HEK293 (cell line): Measurements from ENCODE around the gene LRRFIP1.

ENCODE experiments used
- CTCF ChIA-PET: fragments of 350-600 bp; formaldehyde crosslinking; extraction: SDS; loops from one replicate; lab custom pipeline; 2021; ENCODE audit warnings: antibody characterized with exemption; lab: Yijun Ruan, JAX
- POLR2A ChIA-PET: fragments of 300-600 bp; formaldehyde crosslinking; extraction: SDS; loops from one replicate; lab custom pipeline; 2020; ENCODE audit warnings: antibody characterized with exemption, inconsistent platforms; lab: Yijun Ruan, JAX
- H3K27ac ChIP-seq: fragments of 200-500 bp; sonication (Bioruptor generic); 2 replicates; pipeline ENCODE4 v1.5.1; 2014; ENCODE audit warnings: low read depth, low read length, control low read depth, inconsistent platforms; ENCODE audit errors: extremely low read depth
- H3K36me3 ChIP-seq, 2 experiments: fragments of 200-500 bp in 1 of 2; sonication (Bioruptor generic) in 1 of 2; 1 replicate in 1 of 2; 2 replicates in 1 of 2; pipeline ENCODE4 v1.5.1; 2014 to 2017; ENCODE audit warnings: inconsistent platforms in 2 of 2, low read length in 2 of 2; ENCODE audit not compliant: control insufficient read depth in 2 of 2, insufficient read depth in 1 of 2
- H3K4me1 ChIP-seq: fragments of 200-500 bp; sonication (Bioruptor generic); 2 replicates; pipeline ENCODE4 v1.5.1; 2014; ENCODE audit warnings: mild to moderate bottlenecking, low read length, inconsistent platforms; ENCODE audit not compliant: control insufficient read depth, insufficient read depth
- H3K4me3 ChIP-seq: 2 replicates; pipeline ENCODE4 v1.5.1; 2011; ENCODE audit warnings: low read depth, mild to moderate bottlenecking, control low read depth, low read length, moderate library complexity
- H3K9me3 ChIP-seq: fragments of 200-500 bp; sonication (Bioruptor generic); 2 replicates; pipeline ENCODE4 v1.5.1; 2014; ENCODE audit warnings: low read depth, low read length, inconsistent platforms; ENCODE audit not compliant: control insufficient read depth, insufficient read depth
- BCL11A ChIP-seq: fragments of 450-650 bp; formaldehyde crosslinking; IDR thresholded peaks from 2 replicates; pipeline ENCODE4 v1.5.1; 2016; ENCODE audit warnings: low read depth, missing biosample characterization, missing genetic modification characterization
- BCL11B ChIP-seq: fragments of 450-650 bp; formaldehyde crosslinking; IDR thresholded peaks from 2 replicates; pipeline ENCODE4 v1.5.1; 2016; ENCODE audit warnings: low read depth, missing biosample characterization, missing genetic modification characterization
- HOXA7 ChIP-seq: sonication (generic); formaldehyde crosslinking; IDR thresholded peaks from 2 replicates; pipeline ENCODE4 v1.8.1; 2022; ENCODE audit warnings: missing genetic modification reagents, borderline replicate concordance
- KLF10 ChIP-seq: fragments of 450-650 bp; IDR thresholded peaks from 2 replicates; pipeline ENCODE4 v1.5.1; 2018; ENCODE audit warnings: missing biosample characterization, mild to moderate bottlenecking, missing genetic modification characterization
- KLF7 ChIP-seq: fragments of 450-650 bp; formaldehyde crosslinking; IDR thresholded peaks from 2 replicates; pipeline ENCODE4 v1.5.1; 2016; ENCODE audit warnings: missing biosample characterization, missing genetic modification characterization, borderline replicate concordance
- KLF8 ChIP-seq: fragments of 450-650 bp; formaldehyde crosslinking; IDR thresholded peaks from 2 replicates; pipeline ENCODE4 v1.5.1; 2016; ENCODE audit warnings: missing biosample characterization, missing genetic modification characterization
- SALL2 ChIP-seq: fragments of 450-650 bp; formaldehyde crosslinking; IDR thresholded peaks from 2 replicates; pipeline ENCODE4 v1.5.0; 2017; ENCODE audit warnings: missing biosample characterization, mild to moderate bottlenecking, missing genetic modification characterization, borderline replicate concordance
- SP2 ChIP-seq: fragments of 450-650 bp; formaldehyde crosslinking; IDR thresholded peaks from 2 replicates; pipeline ENCODE4 v1.5.1; 2016; ENCODE audit warnings: missing biosample characterization, missing genetic modification characterization
- TRIM28 ChIP-seq: IDR thresholded peaks from 2 replicates; pipeline ENCODE4 v1.6.1; 2011; ENCODE audit warnings: low read length, control low read depth, borderline replicate concordance
- ZBTB1 ChIP-seq: fragments of 450-650 bp; formaldehyde crosslinking; IDR thresholded peaks from 2 replicates; pipeline ENCODE4 v1.5.1; 2016; ENCODE audit warnings: missing biosample characterization, missing genetic modification characterization
- ZBTB44 ChIP-seq: fragments of 450-650 bp; IDR thresholded peaks from 2 replicates; pipeline ENCODE4 v1.5.1; 2018; ENCODE audit warnings: missing biosample characterization, mild to moderate bottlenecking, missing genetic modification characterization
- ZBTB48 ChIP-seq: fragments of 450-650 bp; formaldehyde crosslinking; IDR thresholded peaks from 2 replicates; pipeline ENCODE4 v1.5.1; 2016; ENCODE audit warnings: missing biosample characterization, missing genetic modification characterization
- ZFP69B ChIP-seq: fragments of 450-650 bp; formaldehyde crosslinking; IDR thresholded peaks from 2 replicates; pipeline ENCODE4 v1.5.1; 2016; ENCODE audit warnings: missing biosample characterization, missing genetic modification characterization
- ZNF10 ChIP-seq: fragments of 450-650 bp; formaldehyde crosslinking; IDR thresholded peaks from 2 replicates; pipeline ENCODE4 v1.5.1; 2017; ENCODE audit warnings: missing biosample characterization, missing genetic modification characterization
- ZNF175 ChIP-seq: fragments of 450-650 bp; formaldehyde crosslinking; IDR thresholded peaks from 2 replicates; pipeline ENCODE4 v1.5.1; 2016; ENCODE audit warnings: missing biosample characterization, missing genetic modification characterization
- ZNF248 ChIP-seq: fragments of 450-650 bp; formaldehyde crosslinking; IDR thresholded peaks from 2 replicates; pipeline ENCODE4 v1.5.1; 2017; ENCODE audit warnings: missing biosample characterization, missing genetic modification characterization
- ZNF266 ChIP-seq: fragments of 450-650 bp; formaldehyde crosslinking; IDR thresholded peaks from 2 replicates; pipeline ENCODE4 v1.5.1; 2016; ENCODE audit warnings: missing biosample characterization, missing genetic modification characterization, low read depth
- ZNF292 ChIP-seq: fragments of 450-650 bp; formaldehyde crosslinking; IDR thresholded peaks from 2 replicates; pipeline ENCODE4 v1.5.1; 2016; ENCODE audit warnings: low read depth, missing biosample characterization, missing genetic modification characterization, borderline replicate concordance
- ZNF350 ChIP-seq: fragments of 450-650 bp; formaldehyde crosslinking; IDR thresholded peaks from 2 replicates; pipeline ENCODE4 v1.5.0; 2017; ENCODE audit warnings: missing biosample characterization, mild to moderate bottlenecking, missing genetic modification characterization
- ZNF391 ChIP-seq: fragments of 450-650 bp; formaldehyde crosslinking; IDR thresholded peaks from 2 replicates; pipeline ENCODE4 v1.5.1; 2016; ENCODE audit warnings: low read depth, missing biosample characterization, missing genetic modification characterization, borderline replicate concordance
- ZNF473 ChIP-seq: fragments of 450-650 bp; formaldehyde crosslinking; IDR thresholded peaks from 2 replicates; pipeline ENCODE4 v1.5.1; 2017; ENCODE audit warnings: missing biosample characterization, missing genetic modification characterization
- ZNF513 ChIP-seq: fragments of 450-650 bp; IDR thresholded peaks from 2 replicates; pipeline ENCODE4 v1.5.1; 2018; ENCODE audit warnings: missing biosample characterization, missing genetic modification characterization
- ZNF580 ChIP-seq: fragments of 450-650 bp; formaldehyde crosslinking; IDR thresholded peaks from 2 replicates; pipeline ENCODE4 v1.5.1; 2016; ENCODE audit warnings: missing biosample characterization, missing genetic modification characterization
- ZNF692 ChIP-seq: fragments of 450-650 bp; formaldehyde crosslinking; IDR thresholded peaks from 2 replicates; pipeline ENCODE4 v1.5.1; 2016; ENCODE audit warnings: missing biosample characterization, missing genetic modification characterization
- ZNF791 ChIP-seq: fragments of 450-650 bp; formaldehyde crosslinking; IDR thresholded peaks from 2 replicates; pipeline ENCODE4 v1.5.1; 2016; ENCODE audit warnings: missing biosample characterization, missing genetic modification characterization
- ZSCAN23 ChIP-seq: fragments of 450-650 bp; formaldehyde crosslinking; IDR thresholded peaks from 2 replicates; pipeline ENCODE4 v1.5.1; 2016; ENCODE audit warnings: missing biosample characterization, missing genetic modification characterization
- ZSCAN30 ChIP-seq: fragments of 450-650 bp; IDR thresholded peaks from 2 replicates; pipeline ENCODE4 v1.5.1; 2018; ENCODE audit warnings: missing biosample characterization, mild to moderate bottlenecking, missing genetic modification characterization, moderate library complexity
- TF ChIP-seq, protein P1 (sequence below): fragments of 450-650 bp; formaldehyde crosslinking; IDR thresholded peaks from 2 replicates; pipeline ENCODE4; 2016; ENCODE audit warnings: missing biosample characterization, missing genetic modification characterization

The LRRFIP1 gene

GRCh38 chr2:237757616-237758015 lies 130.2 kb downstream of the LRRFIP1 start (continued):
- TF ChIP-seq ZNF248 (no peak), ZNF791 (tag by site-specific recombination) (no peak), ZSCAN30 (tag by site-specific recombination) (no peak), ZNF692 (tag by site-specific recombination) (no peak), ZNF580 (tag by site-specific recombination) (no peak), ZNF292 (tag by site-specific recombination) (no peak), ZBTB48 (no peak), ZNF10 (tag by site-specific recombination) (no peak), SP2 (tag by site-specific recombination) (no peak), KLF8 (no peak), BCL11B (no peak)
- TF ChIP-seq, protein P1, sequence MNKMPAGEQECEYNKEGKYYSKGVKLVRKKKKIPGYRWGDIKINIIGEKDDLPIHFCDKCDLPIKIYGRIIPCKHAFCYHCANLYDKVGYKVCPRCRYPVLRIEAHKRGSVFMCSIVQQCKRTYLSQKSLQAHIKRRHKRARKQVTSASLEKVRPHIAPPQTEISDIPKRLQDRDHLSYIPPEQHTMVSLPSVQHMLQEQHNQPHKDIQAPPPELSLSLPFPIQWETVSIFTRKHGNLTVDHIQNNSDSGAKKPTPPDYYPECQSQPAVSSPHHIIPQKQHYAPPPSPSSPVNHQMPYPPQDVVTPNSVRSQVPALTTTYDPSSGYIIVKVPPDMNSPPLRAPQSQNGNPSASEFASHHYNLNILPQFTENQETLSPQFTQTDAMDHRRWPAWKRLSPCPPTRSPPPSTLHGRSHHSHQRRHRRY (tag by site-specific recombination): no peak

GRCh38 chr2:237758185-237758584 lies 130.8 kb downstream of the LRRFIP1 start:
- H3K9me3 ChIP-seq: no peaks in the 10 kb centered on the region
- TF ChIP-seq ZNF513 (tag by site-specific recombination) (no peak), ZSCAN23 (tag by site-specific recombination) (no peak), ZNF391 (tag by site-specific recombination) (no peak), TRIM28 (no peak), ZBTB44 (no peak), KLF10 (tag by site-specific recombination) (no peak)
- no peak overlapping the region for H3K4me3 ChIP-seq
- peaks cover 20 to 90% of the 10 kb centered on the region in 2 experiments for H3K36me3 ChIP-seq
- no peak overlapping the region for H3K27ac ChIP-seq
- H3K4me1 ChIP-seq: no peaks in the 10 kb centered on the region
- ChIA-PET POLR2A (no interaction called here), CTCF (interaction anchor here (0.9 to 1.9 kb wide), 3 partner anchors 13 to 246 kb away, joined by 3 to 10 read pairs (median 3); no protein-coding TSS in a partner anchor)

DNA sequence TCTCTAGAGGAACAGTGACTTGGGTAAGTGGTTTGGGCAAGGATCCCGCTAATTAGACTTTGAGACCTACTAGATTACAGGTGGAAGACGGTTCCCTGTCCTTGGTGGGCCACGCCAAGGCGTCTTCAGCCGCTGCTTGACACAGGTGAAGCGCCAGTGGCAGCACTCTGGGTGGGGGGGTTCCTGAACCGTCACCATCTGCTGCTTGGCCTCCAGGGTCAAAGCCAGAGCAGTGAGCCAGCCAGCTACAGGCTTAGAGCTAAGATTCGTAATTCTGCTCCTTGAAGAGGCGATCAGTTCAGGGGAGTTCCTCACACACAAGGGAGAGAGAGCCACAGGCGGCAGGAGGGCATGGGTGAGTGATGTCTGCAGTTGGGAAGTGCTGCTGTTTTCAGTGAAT lies 131.8 kb downstream of the LRRFIP1 start:
- Histone ChIP-seq H3K4me1 (no peaks in the 10 kb centered on the region), H3K27ac (no peak overlapping the region), H3K4me3 (no peak overlapping the region), H3K9me3 (no peaks in the 10 kb centered on the region), H3K36me3 (peaks cover 13 to 89% of the 10 kb centered on the region in 2 experiments; a peak in 2 of 3 replicates)
- CTCF ChIA-PET: interaction anchor here (1.0 to 1.2 kb wide), 2 partner anchors 14 to 187 kb away, joined by 4 to 7 read pairs; no protein-coding TSS in a partner anchor
- POLR2A ChIA-PET: no interaction called here
- no peak for TF ChIP-seq ZFP69B (tag by site-specific recombination)
- TF ChIP-seq ZBTB1 (tag by site-specific recombination): no peak
- TF ChIP-seq SALL2 (tag by site-specific recombination): no peak
- no peak for TF ChIP-seq ZNF350 (tag by site-specific recombination)
- no peak for TF ChIP-seq BCL11A (tag by site-specific recombination)
- TF ChIP-seq ZNF266 (tag by site-specific recombination): no peak
- TF ChIP-seq HOXA7: no peak
- no peak for TF ChIP-seq ZNF175 (tag by site-specific recombination)
- no peak for TF ChIP-seq KLF7 (tag by site-specific recombination)
- no peak for TF ChIP-seq ZNF473 (tag by site-specific recombination)
